HepG2 (cell line): ENCODE results near the gene CA7. TPM values are rescaled to one million over a fixed set of nuclear protein-coding genes. Genes with fewer than 3 reads are reported as not detected.

Experiments used
- HMG20A ChIP-seq: IDR thresholded peaks from 2 replicates; pipeline ENCODE4 v1.6.1; 2016; ENCODE audit warnings: borderline replicate concordance
- HMGA1 ChIP-seq: sonication (generic); formaldehyde crosslinking; conservative IDR thresholded peaks from 2 replicates; pipeline ENCODE4 v1.4.0; 2020; ENCODE audit warnings: missing genetic modification reagents
- KLF12 ChIP-seq: sonication (generic); formaldehyde crosslinking; IDR thresholded peaks from 2 replicates; pipeline ENCODE4 v1.4.0; 2020; ENCODE audit warnings: missing genetic modification reagents, borderline replicate concordance
- KLF9 ChIP-seq: IDR thresholded peaks from 2 replicates; pipeline ENCODE4 v1.6.1; 2016; ENCODE audit warnings: low read depth
- MEIS1 ChIP-seq: sonication (generic); formaldehyde crosslinking; IDR thresholded peaks from 2 replicates; pipeline ENCODE4 v1.9.0; 2021; ENCODE audit warnings: mild to moderate bottlenecking, missing genetic modification reagents, moderate library complexity, borderline replicate concordance
- SNAPC4 ChIP-seq: sonication (generic); formaldehyde crosslinking; IDR thresholded peaks from 2 replicates; pipeline ENCODE4 v1.4.0; 2020; ENCODE audit warnings: mild to moderate bottlenecking, missing genetic modification reagents
- TRIM22 ChIP-seq: fragments of 450-650 bp; IDR thresholded peaks from 2 replicates; pipeline ENCODE4 v1.6.1; 2017
- ZKSCAN5 ChIP-seq: sonication (generic); formaldehyde crosslinking; IDR thresholded peaks from 2 replicates; pipeline ENCODE4 v1.5.1; 2020; ENCODE audit warnings: mild to moderate bottlenecking, missing genetic modification reagents
- ZNF224 ChIP-seq: sonication (generic); formaldehyde crosslinking; IDR thresholded peaks from 2 replicates; pipeline ENCODE4 v1.5.0; 2020; ENCODE audit warnings: mild to moderate bottlenecking, missing genetic modification reagents
- ZNF225 ChIP-seq: sonication (generic); formaldehyde crosslinking; IDR thresholded peaks from 2 replicates; pipeline ENCODE4 v1.4.0; 2020; ENCODE audit warnings: mild to moderate bottlenecking, missing genetic modification reagents
- ZNF276 ChIP-seq: sonication (generic); formaldehyde crosslinking; IDR thresholded peaks from 2 replicates; pipeline ENCODE4 v1.4.0; 2020; ENCODE audit warnings: mild to moderate bottlenecking, low read depth, missing genetic modification reagents
- ZNF430 ChIP-seq: sonication (generic); formaldehyde crosslinking; IDR thresholded peaks from 2 replicates; pipeline ENCODE4 v1.9.0; 2021; ENCODE audit warnings: mild to moderate bottlenecking, missing genetic modification reagents
- ZNF609 ChIP-seq: sonication (generic); formaldehyde crosslinking; IDR thresholded peaks from 2 replicates; pipeline ENCODE4 v1.4.0; 2020; ENCODE audit warnings: mild to moderate bottlenecking, missing genetic modification reagents, borderline replicate concordance
- ZZZ3 ChIP-seq: sonication (generic); formaldehyde crosslinking; IDR thresholded peaks from 2 replicates; pipeline ENCODE4 v1.4.0; 2020; ENCODE audit warnings: missing genetic modification reagents, mild to moderate bottlenecking, borderline replicate concordance
- polyA plus RNA-seq, 8 experiments: library from polyadenylated mRNA; depleted of rRNA in 3 of 8; stranded (reverse) in 7 of 8; unstranded in 1 of 8; fragments of >200 nt; fragmentation: Illumina TruSeq in 4 of 8; extraction: Trizol in 4 of 8; gene quantifications; 2 replicates each; pipeline versions ENCODE4 v1.2.1 to v1.2.3, GENCODE V29; 2011 to 2016; ENCODE audit warnings: low read depth in 4 of 8, missing spikeins in 1 of 8, mixed read lengths in 1 of 8; ENCODE audit not compliant: insufficient read depth in 1 of 8
- total RNA-seq, 5 experiments: library from RNA; depleted of rRNA; stranded (reverse); fragments of >200 nt; fragmentation: Illumina TruSeq; extraction: Trizol; gene quantifications; 2 replicates each; pipeline ENCODE4 v1.2.3, GENCODE V29; 2016; ENCODE audit warnings: low read depth in 1 of 5

CA7 gene
- total and polyA plus RNA-seq, 2 of the 13 experiments (the other 11 are each of a cell fraction or from before 2014, with no cell fraction given) = not detected

GRCh38 chr16:66880288-66881013 lies 36.2 kb downstream of the CA7 start, which contains the start of gene PDP2 (continued):
- TF ChIP-seq ZNF609 (CRISPR knock-in tag) (peak; percentile 63), HMGA1 (CRISPR knock-in tag) (no peak), KLF9 (peak; percentile 95; the same call in 1 of the 2 replicates), KLF12 (CRISPR knock-in tag) (peak; percentile 84), ZZZ3 (CRISPR knock-in tag) (peak; percentile 52; the same call in 1 of the 2 replicates), ZNF224 (peak; percentile 95; the same call in 1 of the 2 replicates), ZKSCAN5 (no peak; the same call in 1 of the 2 replicates), ZNF430 (peak; percentile 99; the same call in 1 of the 2 replicates), ZNF276 (peak; percentile 89), SNAPC4 (CRISPR knock-in tag) (peak; percentile 94), HMG20A (CRISPR knock-in tag) (peak; percentile 4; the same call in 1 of the 2 replicates), ZNF225 (CRISPR knock-in tag) (peak; percentile 97), MEIS1 (peak; percentile 83; the same call in 1 of the 2 replicates), TRIM22 (no peak)
